ENCODE results near the gene MED26.

The MED26 gene

GRCh38 chr19:16532440-16533234 is 95.4 kb downstream of the MED26 start:
- no peak for DNase-seq

GRCh38 chr19:16531380-16531669 is 96.7 kb downstream of the MED26 start:
- DNase-seq = no peak

- no peak for DNase-seq
These were observed 97.2 kb downstream of the MED26 start for GRCh38 chr19:16530540-16531379.

- DNase-seq = no peak
These were observed 98.4 kb downstream of the MED26 start for GRCh38 chr19:16529466-16530144.

- DNase-seq = peak; percentile 42 to 55
These were observed 100.0 kb downstream of the MED26 start for GRCh38 chr19:16527971-16528521.

- no peak for DNase-seq
These were observed 100.6 kb downstream of the MED26 start for GRCh38 chr19:16527334-16527935.

- DNase-seq = no peak
These were observed 102.1 kb downstream of the MED26 start for GRCh38 chr19:16525751-16526481.

- DNase-seq = no peak
These were observed 102.8 kb downstream of the MED26 start for GRCh38 chr19:16524991-16525734.
